Cardiac fibroblast (primary cell): ENCODE measurements around the gene IPP.

Source experiments
- DNase-seq, 2 donors: peaks; one replicate each; pipeline versions ENCODE4 v3.0.0 to v3.0.0-alpha.2; 2010; ENCODE audit warnings: low read depth in 2 of 2
- H3K4me3 ChIP-seq, 2 donors: replicated peaks in 1 of 2; 1 replicate in 1 of 2; 2 replicates in 1 of 2; pipeline ENCODE4 v1.5.1; 2011; ENCODE audit warnings: low read depth in 2 of 2, low read length in 2 of 2, mild to moderate bottlenecking in 2 of 2, moderate library complexity in 1 of 2
- TF ChIP-seq, protein P1 (sequence below): IDR thresholded peaks from one replicate; pipeline ENCODE4 v1.5.1; 2011; ENCODE audit warnings: low read depth, mild to moderate bottlenecking, low read length, inconsistent platforms

IPP gene

DNA sequence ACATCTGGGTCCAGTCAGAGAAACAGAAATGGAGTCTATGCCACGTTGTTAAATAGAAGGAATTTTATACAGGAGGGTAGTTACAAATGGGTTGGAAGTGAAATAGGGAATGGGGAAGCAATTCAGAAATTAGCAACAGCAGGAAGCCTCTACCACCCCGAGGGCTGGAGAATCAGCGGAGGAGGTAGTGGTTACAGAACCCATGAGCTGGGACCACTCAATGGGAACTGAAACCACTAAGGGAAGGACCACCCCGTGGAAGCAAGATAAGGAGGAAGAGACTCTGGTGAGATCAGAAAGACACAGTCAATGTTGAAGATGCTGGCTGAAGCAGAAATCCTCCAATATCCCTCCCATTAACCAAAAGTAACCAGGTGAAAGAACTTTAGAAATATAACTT, 37.5 kb upstream of the IPP start:
- H3K4me3 ChIP-seq, result no peak overlapping the region
- no peak for DNase-seq
- TF ChIP-seq, protein P1, sequence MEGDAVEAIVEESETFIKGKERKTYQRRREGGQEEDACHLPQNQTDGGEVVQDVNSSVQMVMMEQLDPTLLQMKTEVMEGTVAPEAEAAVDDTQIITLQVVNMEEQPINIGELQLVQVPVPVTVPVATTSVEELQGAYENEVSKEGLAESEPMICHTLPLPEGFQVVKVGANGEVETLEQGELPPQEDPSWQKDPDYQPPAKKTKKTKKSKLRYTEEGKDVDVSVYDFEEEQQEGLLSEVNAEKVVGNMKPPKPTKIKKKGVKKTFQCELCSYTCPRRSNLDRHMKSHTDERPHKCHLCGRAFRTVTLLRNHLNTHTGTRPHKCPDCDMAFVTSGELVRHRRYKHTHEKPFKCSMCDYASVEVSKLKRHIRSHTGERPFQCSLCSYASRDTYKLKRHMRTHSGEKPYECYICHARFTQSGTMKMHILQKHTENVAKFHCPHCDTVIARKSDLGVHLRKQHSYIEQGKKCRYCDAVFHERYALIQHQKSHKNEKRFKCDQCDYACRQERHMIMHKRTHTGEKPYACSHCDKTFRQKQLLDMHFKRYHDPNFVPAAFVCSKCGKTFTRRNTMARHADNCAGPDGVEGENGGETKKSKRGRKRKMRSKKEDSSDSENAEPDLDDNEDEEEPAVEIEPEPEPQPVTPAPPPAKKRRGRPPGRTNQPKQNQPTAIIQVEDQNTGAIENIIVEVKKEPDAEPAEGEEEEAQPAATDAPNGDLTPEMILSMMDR, result no peak

- H3K4me3 ChIP-seq, result no peak overlapping the region
- TF ChIP-seq, protein P1, result no peak
- DNase-seq, result no peak
These were observed 35.1 kb upstream of the IPP start for GRCh38 chr1:45785583-45785982.

- DNase-seq, result no peak
- TF ChIP-seq, protein P1, result no peak
- no peak overlapping the region for H3K4me3 ChIP-seq
These were observed 25.3 kb upstream of the IPP start for GRCh38 chr1:45775794-45776193.

DNA sequence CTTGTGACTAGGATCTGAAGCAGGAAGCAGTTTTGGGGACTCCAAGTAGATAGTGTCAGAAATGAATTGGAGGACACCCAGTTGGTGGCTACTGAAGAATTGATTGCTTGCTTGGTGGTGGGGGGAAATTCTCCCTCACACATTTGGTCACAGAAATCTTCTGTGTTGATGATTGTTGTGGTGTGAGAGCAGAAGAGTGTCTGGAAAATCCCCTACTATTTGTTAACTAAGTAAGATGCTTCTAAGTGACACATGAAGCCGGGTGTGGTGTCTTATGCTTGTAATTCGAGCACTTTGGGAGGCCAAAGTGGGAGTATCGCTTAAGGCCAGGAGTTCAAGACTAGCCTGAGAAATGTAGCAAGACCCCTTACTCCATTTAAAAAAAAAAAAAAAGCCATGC, 22.5 kb upstream of the IPP start:
- H3K4me3 ChIP-seq, result no peak overlapping the region
- TF ChIP-seq, protein P1, result no peak
- DNase-seq, result no peak

- peak; percentile 20 to 24 for DNase-seq
- TF ChIP-seq, protein P1, result no peak
- H3K4me3 ChIP-seq, result no peak overlapping the region
These were observed 18.9 kb upstream of the IPP start for GRCh38 chr1:45769261-45769932.

DNA sequence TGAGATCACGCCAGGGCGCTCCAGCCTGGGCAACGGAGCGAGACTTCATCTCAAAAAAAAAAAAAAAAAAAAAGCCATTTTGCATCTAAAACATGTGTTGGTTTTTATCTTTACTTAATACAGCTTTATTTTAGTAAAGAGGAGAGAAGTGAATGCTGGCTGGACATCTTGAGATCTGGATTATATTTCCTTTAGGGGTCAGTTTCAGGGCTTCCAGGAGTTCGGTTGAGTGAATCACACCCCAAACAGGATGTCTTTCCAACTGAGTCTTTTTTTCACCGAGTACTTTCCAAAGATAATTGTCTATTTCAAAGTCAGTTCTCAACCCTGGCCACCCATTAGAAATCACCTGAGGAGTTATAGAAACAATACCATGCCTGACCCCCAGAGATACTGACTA, 16.6 kb upstream of the IPP start:
- peak; percentile 26 to 36 for DNase-seq
- TF ChIP-seq, protein P1, result no peak
- H3K4me3 ChIP-seq, result no peak overlapping the region
